Stimulated activated CD8-positive, alpha-beta memory T cell treated with anti-CD3 and anti-CD28 coated beads, Interleukin-12 subunit alpha, Interleukin-12 subunit beta, amount 100 ng/mL, for 24 hours (primary cell): Measurements from ENCODE around the gene COX8A.

Experiments
- DNase-seq: peaks from one replicate; pipeline ENCODE4 v3.0.0-alpha.2; 2020; ENCODE audit errors: extremely low read depth

COX8A gene

DNA sequence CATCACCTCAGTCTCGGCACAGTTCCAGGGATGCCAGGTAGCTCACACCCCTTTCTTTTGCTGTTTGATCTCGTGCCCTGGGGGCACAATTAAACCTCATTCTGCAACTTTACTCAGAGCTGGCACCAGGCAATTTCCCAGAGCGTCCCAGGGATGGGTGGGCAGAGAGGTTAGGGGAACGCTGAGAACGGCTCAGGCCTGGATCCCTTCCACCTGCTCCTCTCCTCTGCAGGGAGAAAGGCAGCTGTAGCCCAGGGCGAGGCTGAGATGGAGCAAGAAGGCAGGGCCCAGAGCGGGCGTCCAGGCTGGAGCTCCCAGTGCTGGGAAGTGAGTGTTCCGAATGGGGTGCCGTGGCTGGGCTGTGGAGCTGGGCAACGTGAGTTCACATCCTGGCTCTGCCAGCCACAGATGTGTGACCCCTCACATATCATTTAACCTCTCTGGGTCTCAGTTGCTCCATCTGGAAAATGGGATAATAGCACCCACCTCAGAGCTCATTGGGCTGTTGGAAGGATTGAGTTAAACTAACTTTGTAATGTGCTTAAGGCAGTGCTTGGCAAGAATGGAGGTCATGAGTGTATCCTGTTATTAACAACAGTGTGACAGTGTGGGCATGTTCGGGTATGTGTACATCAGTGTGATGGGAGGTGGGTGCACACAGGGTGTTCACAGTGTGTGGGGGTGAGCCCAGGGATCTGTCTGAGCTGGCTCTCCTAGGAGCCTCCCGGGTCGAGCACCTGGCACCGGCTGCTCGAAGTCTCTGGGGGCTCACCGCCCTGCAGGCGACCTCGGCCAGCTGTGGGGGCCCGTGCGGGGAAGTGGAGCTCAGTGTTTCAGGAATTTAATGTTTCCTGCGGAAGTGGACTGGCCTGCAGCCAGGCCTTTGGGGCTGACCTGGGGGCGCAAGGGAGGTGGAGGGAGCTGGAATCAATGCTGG lies 27.3 kb downstream of the COX8A start:
- DNase-seq = no peak

DNA sequence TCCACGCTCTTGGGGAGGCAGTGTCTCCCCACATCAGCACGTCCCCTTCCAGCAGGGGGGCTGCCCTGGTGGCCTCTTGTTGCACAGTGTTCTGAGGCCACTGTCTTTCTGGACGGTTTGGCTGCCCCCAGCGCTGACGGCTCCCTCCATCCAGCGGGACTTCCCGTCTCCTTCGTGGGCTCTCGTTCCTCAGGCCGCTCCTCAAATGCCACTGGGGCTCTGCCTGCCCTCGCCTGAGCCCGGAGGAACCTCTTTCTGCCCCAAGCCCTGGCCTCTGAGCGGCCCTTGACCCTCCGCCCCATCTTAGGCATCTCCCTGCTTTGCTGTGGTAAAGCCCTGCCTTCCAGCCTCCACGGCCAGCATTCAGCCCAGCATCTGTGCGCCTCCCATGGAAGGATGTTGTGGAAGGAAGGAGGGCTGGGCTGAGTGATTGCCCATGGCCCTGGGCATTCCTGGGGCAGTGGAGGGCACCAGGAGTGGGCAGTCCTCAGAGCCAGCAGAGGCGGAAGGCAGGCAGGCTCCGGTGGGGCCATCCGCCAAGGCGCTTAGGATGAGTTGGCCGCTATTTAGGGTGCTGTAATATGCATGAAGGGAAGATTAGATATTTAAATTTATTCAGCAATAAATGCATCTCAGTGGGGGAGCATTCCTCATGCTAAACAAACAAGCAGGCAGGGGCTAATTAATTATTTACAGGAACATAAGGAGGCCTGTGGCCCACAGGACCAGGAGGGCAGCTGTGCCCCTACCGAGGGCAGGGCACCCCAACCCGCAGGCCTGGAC lies 29.6 kb downstream of the COX8A start:
- DNase-seq = no peak

DNA sequence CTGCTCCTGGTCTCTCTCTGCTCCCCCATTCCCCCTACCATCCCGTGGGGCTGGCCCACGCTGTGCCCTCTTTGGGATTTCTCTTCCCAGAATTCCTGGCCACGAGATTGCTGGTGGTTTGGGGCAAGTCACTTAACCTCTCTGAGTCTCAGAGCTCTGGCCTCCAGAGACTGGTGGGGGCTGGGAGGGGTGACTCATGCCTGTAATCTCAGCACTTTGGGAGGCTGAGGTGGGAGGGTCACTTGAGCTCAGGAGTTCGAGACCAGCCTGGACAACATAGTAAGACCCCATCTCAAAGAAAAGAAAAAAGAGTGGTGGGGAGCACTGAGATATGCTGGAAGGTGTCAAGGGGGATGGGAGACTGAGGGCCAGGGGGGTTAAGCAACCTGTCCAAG lies 30.2 kb downstream of the COX8A start:
- no peak for DNase-seq

DNA sequence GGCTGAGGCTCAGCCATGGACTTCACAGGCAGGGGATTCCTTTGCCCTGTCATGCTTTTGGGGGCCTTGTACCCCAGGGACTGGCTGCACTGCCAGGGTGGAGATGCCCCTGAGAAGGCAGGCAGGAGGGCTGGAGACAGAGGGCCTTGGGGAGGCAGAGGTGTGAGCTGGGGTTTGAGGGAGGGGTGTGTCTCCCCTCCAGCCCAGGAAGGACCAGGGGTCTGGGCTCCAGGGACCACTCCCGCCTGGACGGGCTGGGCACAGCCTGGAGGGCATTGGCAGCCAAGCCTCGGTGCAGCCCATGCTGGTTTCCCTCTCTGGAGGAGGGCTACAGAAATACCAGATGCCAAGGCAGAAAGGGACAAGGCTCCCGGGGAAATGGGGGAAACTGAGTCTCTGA lies 31.3 kb downstream of the COX8A start:
- no peak for DNase-seq

DNA sequence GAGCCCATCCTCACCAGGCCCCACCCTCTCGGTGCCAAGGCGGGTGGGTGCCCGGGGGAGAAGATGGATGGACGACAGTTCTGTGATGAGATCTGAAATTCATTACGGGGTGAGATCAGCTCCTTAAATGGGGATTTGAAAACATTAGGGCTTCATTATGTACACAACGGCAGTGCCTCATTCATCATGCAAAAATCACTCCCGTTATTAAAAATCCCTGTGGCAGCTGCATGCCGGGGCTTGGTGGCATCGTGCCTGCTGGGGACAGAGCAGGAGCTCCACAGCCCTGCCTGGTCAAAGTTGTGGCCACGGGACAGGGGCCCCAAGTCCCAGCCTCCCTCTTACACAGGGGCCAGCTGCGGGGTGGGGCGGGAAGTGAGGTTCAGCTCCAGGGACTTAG lies 32.0 kb downstream of the COX8A start:
- no peak for DNase-seq

DNA sequence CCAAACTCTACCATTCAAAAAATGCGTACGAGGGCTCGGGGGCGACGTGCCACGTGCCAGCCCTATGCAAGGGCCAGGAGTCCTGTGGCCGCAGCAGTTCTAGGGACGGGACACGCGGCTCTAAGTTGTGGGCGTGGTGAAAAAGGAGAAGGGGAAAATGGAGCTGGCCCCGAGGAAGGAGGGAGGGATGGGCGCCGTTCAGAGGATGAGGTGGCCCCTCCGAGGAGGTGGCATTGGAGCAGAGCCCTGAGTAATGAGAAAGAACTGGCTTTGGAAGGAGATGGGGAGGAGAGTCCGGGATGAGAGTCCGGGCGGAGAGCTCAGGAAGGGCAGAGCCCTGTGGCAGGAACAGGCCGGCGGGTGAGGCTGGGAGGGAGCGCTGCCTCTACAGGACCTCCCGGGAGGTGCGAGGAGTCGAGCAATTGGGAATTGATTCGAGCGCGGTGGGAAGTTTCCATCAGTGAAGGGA lies 32.8 kb downstream of the COX8A start:
- no peak for DNase-seq

DNA sequence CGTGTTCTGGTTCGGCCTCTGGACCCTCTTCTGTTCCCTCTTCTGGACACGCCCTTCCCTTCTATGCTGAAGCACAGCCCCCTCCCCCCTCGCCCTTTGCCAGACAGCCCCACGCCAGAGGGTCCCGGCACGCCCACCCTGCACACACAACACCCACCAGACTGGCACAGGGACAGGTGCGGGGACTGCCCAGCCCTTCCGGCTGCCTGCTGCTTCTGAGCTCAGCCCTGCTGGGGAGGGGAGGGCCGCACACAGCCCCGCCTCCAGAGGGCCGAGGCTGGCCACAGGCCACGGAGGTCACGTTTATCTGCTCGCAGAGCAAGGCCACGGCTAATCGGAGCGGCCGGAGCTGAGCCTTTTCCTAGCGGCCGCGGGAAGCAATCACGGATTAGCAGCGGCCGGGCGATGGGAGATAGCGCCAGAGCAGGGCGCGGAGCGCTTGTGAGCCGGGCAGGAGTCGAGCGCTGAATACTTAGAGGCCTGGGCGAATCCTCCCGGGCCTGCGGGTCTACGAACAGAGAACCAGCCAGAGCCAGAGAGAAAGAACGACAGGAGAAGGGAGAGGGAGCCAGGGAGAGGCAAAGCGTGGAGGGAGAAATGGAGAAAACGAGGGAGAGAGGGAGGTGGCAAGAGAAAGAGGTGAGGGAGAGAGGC lies 33.3 kb downstream of the COX8A start:
- DNase-seq = no peak

DNA sequence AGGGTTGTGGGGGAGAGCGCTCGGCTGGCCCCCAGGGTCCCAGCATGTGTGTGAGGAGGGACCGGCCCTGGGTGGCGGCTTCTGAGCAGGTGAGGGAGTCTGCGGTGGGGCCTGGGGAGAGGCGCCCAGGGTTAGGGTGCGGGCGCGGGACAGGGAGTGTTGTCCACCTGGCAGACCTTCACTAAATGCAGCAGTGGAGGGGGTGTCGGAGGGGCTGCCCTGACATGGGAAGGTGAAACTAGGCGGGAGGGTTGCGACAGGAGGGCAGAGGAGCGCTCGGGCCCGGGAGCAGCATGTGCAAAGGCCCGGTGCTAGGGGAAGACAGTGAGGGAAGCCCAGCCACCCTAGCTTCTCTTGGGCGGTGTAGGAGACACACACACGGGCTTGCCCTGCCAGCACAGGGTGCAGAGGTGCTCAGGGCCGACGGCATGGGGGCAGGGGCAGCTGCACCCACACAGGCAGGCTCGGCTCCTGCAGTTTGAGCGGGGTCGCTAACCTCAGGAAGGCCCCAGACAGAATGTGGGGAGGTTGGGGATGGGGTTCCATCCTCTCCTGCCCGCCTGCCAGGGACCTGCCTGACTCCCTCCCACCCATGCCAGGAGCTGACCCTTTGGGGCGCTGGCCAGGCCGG lies 34.0 kb downstream of the COX8A start:
- no peak for DNase-seq

DNA sequence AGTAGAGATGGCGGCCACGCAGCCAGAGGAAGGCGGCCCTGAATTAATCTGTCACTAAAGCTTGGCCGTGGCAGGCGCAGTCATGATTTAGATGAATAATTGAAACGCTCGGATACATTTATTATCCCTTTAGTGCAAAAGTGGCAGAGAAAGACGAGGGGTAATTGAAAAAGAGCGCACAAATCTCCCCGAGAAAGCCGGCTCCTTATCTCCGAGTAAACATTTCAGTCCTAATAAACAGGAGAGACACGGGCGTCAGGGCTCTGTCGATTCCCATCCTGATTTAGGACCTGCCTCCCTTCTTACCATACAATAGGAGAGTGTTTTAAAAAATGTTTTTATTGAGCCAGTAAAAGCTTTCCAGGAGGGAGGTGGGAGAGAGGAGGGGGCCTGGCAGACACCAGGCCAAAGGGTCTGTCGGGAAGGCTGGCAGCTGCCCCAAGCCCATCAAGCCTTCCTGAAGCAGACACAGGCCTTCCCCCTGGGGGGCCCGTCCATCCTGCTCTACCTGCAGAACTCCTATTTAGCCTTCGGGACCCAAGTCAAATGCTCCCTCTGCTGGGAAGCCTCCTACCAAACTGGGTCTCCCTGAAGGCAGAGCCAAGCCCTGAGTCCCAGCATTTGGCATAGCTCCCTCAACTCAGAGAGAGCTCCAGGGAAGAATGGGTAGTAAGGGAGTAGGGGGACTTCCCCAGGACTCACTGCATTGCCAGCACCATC lies 34.7 kb downstream of the COX8A start:
- DNase-seq = no peak

DNA sequence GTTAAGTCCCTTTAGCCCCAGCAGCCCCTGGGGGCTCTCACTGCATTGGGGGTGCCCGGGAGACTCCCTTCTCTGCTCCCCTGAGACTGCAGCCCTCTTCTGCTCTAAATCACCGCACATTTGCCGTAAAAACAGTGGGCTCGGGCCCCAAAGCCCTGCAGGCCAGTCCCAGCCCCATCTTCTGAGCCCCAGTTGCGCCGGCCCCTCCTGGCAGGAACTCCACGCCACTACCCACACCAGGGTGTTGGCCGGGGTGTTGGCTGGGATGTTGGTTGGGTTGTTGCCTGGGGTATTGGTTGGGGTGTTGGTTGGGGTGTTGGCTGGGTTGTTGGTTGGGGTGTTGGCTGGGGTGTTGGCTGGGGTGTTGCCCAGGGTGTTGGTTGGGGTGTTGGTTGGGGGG lies 35.3 kb downstream of the COX8A start:
- DNase-seq = no peak

DNA sequence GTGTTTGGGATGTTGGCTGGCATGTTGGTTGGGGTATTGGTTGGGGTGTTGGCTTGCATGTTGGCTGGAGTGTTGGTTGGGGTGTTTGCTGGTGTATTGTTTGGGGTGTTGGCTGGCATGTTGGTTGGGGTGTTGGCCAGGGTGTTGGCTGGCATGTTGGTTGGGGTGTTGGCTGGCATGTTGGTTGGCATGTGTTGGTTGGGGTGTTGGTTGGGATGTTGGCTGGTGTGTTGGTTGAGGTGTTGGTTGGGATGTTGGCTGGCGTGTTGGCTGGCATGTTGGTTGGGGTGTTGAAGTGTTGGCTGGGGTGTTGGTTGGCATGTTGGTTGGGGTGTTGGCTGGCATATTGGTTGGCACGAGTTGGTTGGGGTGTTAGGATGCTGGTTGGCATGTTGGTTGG lies 36.4 kb downstream of the COX8A start:
- DNase-seq = no peak

DNA sequence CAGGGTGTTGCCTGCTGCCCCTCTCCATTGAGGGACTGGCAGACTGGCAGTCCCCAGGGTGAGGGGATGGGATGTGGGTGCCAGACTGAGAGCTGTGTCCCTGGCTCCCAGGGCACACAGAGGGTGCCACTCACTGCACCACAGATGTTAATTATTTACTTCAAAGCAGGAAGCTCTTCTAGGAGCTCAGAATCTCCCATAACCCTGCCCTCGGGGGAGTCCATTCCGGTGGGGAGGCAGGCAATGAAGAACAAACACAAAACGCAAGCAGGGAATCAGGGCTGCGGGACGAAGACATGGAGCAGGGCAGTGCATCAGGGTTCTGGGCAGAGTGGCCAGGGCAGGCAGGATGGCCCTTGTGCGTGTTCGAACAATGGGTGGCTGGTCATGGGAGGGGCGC lies 37.0 kb downstream of the COX8A start:
- no peak for DNase-seq

DNA sequence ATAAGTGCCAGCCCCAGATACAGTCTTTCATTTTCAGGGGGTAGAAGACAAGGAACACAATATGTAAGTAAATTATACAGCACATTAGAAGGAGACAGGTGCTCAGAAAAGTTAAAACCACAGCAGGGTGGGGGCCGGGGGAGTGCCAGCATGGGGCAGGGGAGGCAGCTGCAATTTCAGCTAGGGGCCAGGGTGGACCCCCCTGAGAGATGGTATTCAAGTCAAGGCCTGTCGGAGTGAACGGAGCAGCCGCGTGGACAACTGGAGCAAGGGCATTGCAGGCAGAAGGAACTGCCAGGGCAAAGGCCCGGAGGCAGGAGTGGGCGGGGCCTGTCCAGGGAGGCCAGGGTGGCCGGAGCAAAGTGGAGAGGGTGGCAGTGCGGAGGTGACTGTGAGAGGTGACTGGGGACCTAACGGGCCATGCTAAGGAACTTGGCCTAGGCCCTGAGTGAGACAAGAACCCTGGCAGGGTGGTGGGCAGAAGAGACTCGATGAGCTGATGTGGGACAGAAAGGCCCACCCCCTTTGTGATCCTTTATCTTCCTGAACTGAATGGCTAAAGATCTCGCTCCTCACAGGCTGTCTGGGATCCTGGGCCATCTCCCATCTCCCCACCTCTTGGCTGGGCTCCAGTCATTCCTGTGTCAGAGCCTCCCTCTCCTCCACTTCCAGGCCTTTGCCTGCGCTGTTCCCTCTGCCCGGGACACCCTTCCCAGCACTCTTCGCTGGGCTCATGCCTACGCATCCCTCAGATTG lies 38.9 kb downstream of the COX8A start:
- no peak for DNase-seq

DNA sequence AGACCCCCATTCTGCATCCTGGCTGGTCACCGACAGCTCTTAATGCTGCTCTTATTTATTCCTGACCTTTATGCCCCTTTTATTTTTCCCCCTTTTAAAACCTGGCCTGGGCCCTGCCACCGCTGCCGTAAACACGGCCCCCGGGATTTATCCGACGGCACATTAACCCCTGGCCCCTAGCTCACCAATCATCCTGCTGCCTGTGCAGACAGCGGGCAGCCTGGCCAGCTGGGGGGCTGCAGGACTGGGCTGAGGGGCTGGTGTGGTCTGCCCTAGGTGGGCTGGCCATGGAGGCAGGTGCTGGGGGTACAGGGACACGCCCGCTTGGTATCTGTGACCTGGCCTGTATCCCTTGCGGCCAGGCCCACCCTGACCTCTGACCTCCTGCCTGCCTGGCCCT lies 39.9 kb downstream of the COX8A start:
- no peak for DNase-seq

DNA sequence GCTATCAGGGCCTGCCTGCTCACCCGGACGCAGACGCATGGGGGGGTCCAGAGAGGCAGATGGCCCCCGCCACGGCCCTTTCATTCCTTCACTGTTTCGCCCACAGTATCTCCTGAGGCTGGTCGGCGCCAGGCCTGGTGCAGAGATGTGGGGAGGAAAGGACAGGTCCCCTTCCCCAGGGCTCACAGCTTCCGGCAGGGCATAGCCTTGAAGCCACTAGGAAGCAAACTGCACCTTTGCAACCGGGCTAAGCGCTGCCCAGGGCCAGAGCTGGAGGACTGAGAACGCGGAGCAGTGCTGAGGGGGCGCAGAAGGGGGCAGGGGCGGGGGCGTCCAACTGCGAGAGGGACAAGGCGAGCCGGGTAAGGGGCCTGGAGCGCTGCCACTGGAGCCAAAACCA lies 41.1 kb downstream of the COX8A start:
- DNase-seq = no peak

DNA sequence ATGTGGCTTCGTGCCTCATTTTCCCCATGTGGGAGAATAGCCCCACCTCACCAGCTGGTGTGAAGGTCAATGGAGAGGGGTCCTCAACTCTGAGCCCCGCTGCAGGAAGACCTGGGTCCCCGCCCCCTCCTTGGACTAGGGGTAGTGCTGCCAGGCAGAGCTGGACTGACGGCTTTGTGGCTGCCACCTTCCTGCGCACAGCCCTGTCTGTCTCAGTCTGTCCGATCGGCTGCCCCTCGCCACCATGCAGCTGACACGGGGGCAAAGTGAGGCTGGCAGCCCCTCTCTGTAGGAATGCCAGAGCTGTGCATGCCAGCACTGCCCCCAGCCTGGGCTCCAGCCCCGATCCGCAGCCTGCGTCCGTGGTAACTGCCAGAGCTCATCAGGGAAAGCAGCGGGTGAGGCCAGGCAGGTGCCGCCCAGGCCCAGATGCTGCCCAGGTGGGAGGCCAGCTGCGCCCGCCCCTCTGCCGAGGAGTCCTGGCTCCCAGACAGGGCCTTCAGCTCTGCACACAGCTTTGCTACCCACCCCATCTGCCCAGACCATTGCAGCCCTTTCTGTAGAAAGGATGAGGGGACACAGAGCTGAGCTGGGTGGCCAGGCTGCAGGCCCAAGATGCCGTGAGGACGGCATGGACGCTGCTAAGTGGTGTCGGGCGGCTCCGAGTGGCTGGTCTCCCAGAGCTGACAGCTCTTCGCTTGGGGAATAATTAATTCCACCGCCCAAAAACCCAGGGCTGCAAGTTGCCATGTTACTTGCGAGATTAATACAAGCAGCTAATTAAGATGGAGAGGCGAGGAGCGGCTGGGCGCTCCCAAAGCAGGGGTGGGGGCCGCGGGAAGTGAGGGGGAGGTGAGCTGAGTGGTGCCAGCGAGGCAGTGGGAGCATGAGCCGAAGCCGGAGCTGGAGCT lies 41.8 kb downstream of the COX8A start:
- DNase-seq = no peak

DNA sequence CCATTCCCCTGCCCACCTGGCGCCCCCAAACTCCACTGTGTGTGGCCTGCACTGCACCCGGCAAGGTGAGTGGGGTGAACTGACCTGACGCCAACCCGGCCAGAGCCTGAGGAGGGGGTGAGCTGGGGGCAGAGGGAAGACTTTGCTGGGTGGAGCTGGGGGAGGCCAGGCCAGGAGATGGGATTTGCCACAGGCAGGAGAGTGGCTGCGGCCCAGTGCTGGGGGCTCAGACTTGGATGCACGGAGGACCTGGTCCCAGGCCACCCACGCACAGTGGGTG lies 43.5 kb downstream of the COX8A start:
- no peak for DNase-seq

DNA sequence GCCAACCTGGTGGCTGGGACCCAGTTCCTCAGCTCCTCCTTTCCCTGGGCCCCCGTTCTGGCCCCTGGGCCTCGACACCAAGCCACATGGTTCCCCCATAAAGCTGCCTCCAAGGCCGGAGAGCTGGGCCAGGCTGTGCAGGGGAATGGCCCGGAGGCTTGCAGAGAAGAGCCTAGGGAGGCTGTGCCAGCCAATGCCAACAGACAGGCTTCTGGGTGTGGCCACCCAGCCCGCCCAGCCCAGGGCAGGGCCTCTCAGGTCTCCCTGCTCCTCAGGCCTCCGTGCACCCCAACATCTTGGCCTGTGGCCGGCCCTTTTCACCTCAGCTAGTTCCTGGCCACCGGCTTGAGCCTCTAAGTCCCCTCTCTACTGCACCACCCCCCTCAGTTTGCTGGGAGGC lies 43.9 kb downstream of the COX8A start:
- no peak for DNase-seq

DNA sequence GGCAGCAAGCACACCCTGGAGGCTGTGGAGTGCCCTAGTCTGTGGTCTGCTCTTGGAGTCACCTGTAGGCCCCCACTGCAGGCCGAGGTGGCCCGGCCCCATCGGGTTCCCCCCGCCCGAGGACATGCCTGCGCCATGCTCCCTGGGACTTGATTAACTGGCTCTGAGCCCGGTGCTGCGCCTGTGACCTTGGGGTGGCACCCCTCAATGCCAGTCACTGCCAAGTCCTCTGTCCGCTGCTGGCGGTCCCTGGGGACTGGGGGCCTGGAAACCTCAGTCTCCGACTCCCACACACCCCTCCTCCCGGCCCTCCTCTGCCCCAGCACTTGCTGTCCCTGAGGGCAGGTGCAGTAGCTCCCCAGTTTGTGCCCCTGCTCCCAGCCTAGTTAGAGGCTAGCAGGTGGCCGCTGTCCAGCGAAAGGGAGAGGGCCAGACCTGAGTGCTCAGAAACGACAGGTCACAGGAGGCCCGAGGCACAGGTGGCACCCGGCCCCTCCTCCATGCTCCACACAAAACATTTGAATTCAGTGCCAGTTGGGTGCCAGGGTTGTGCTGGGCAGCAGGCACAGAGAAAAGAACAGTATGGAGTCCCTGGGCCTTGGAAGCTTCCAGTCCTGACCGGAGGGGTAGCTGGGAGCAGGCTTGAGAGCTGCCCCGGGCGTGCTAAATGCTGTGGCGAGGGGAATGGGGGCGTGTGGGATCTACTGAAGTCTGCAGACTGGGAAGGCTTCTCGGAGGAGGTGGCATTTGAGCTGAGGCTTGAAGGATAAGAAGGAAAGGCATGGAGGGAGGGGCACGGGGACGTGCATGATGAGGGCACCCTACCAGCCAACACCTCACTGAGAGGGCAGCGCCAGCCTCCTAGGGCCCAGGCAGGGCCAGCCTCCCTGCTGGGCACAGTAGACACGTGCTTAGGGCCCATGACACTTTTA lies 45.0 kb downstream of the COX8A start:
- no peak for DNase-seq
